ENCODE data around the gene ABCC9. TPM values are rescaled to one million over a fixed set of nuclear protein-coding genes. Genes with fewer than 3 reads are reported as not detected.
"Not testable (repeated sequence)": the region's sequence is repeated elsewhere in the genome, so short reads cannot be mapped to it uniquely, and the experiment has no call there.

The ABCC9 gene
- total RNA-seq, 1 donor, result under 0.01 TPM

DNA sequence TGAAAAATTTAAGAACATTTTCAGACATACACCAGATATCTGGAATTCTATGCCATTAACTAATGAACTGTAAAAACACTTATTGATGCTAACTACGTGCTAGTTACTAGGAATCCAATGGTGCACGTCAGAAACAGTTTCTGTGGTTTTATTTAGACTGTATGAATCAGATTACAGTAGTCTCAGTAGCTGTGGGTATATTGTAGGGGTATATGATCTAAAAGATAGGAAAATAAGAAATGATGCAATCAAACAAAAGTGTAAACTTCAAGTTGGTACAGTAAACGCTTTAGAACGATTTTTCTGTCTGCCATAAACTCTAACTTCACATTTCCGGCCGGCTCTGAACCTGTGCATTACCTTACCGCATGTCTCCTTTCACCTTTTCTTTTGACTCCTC, 2.3 kb downstream of the ABCC9 start:
- DNase-seq (ENCODE audit: low read depth in 2 of 3, low spot score in 2 of 3), result no peak

- DNase-seq (ENCODE audit: low read depth in 2 of 3, low spot score in 2 of 3), result no peak
These were observed 7.1 kb downstream of the ABCC9 start for GRCh38 chr12:21934173-21934572.

DNA sequence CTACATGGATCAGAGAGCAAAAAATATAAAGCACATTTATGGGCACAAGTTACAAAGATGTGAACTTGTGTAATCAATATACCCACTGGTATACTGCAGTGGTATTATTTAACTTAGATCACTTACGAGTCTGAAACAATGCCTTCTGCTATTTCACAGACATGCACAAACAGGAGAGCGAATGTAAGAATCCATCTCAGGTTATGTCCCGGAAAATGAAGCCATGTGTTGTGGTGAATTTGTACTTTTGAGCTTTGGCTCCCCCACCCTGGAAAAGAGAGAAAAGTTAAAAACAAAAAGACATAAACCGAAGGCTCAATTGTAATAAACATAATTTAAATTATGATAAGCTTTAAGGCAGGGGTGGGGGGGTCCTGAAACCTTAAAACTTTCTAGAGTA, 7.6 kb downstream of the ABCC9 start:
- DNase-seq (ENCODE audit: low read depth in 2 of 3, low spot score in 2 of 3), result no peak

GRCh38 chr12:21929972-21930371, 11.3 kb downstream of the ABCC9 start:
- DNase-seq (ENCODE audit: low read depth in 2 of 3, low spot score in 2 of 3), result not testable (repeated sequence)

DNA sequence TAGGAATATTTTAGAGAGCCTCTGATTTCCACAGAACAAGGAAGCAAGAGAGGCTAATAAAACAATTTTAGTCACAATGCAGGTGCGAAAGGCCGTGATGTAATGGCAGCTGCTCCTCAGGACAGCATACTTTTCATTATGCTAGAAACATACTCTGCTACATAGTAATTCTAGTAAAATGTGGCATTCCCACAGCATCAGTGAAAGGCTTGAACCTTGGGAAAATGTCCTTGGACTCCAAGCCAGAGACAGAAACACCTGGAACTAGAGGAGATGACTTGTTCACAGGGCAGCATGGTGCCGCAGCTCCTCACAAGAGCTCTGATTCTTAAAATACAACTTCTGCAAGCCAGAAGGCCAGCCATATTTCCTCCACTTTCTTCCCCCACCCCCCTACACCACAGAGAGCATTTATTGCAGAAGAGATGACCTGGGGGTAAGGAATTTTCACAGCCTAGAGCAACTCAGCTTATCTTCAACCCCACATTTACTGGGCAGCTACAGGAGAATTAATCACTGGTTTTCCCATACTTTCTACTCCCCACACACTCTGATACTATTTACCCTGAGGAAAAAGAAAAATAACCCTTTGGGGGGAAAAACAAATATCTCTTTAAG, 15.8 kb downstream of the ABCC9 start:
- DNase-seq (ENCODE audit: low read depth in 2 of 3, low spot score in 2 of 3), result no peak

DNA sequence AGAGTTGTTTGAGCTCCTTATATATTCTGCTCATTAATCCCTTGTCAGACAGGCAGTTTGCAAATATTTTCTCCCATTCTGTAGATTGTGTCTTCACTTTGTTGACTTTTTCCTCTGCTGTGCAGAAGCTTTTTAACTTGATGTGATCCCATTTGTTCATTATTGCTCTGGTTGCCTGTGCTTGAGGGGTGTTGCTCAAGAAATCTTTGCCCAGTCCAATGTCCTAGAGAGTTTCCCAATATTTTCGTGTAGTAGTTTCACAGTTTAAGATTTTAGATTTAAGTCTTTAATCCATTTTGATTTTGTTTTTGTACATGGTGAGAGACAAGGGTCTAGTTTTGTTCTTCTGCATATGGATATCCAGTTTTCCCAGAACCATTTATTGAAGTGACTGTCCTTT, 19.8 kb downstream of the ABCC9 start:
- DNase-seq (ENCODE audit: low read depth in 2 of 3, low spot score in 2 of 3), result no peak

DNA sequence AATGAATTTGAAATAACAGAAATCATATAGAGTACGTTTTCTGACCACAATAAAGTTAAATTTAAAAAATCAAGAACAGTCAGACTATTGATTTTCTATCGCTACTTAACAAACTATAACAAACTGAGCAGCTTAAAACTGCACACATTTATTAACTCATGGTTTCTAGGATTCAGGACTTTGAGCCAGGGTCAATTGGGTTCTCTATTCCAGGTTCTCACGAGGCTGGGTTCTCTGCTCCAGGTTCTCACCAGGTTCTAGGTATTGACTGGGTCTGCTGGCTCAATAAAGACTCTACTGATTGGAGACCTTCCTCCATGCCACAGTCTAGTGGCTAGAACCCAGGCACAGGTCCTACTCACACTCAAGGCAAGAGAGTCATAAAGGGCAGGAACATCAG, 22.8 kb downstream of the ABCC9 start:
- no peak for DNase-seq (ENCODE audit: low read depth in 2 of 3, low spot score in 2 of 3)

DNA sequence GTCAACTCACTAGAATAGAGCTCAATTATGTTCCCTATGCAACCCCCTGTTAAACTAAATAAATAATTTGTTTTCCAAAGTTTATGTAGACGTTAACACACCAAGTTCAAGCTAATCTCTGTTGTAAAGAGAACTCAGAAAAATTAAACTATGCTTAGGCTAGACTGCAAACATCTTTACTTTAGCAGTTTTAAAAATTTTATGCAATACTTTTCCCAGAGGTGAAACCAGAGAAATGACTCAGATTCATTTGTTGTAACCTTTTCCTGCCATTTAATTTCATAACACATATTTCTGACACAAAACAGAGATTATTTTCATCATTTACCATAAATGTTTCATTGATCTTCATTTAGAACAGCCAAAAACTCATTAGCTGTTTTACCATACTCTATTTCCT, 27.4 kb downstream of the ABCC9 start:
- no peak for DNase-seq (ENCODE audit: low read depth in 2 of 3, low spot score in 2 of 3)

GRCh38 chr12:21912318-21912717, 28.9 kb downstream of the ABCC9 start:
- no peak for DNase-seq (ENCODE audit: low read depth in 2 of 3, low spot score in 2 of 3)

GRCh38 chr12:21911832-21912231, 29.4 kb downstream of the ABCC9 start:
- DNase-seq (ENCODE audit: low read depth in 2 of 3, low spot score in 2 of 3), result no peak

DNA sequence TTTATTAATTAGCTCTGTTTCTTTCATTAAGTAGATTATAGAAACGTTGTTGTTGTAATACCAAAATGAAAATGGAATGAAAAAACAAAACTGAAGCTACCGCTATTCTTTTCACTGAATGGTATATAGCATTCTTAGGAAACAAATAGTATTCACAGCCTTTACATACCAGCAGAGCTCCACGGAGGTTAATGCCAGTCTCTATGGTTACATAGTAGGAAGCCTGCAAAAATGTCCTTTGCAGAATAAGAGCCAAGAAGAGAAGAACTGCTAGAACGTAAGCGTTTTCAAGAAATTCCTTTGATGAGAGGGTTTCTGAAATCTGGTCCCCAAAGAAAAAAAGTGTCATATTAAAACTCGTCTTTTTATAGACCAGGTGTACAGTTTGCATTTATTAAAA, 30.6 kb downstream of the ABCC9 start:
- DNase-seq (ENCODE audit: low read depth in 2 of 3, low spot score in 2 of 3), result no peak

DNA sequence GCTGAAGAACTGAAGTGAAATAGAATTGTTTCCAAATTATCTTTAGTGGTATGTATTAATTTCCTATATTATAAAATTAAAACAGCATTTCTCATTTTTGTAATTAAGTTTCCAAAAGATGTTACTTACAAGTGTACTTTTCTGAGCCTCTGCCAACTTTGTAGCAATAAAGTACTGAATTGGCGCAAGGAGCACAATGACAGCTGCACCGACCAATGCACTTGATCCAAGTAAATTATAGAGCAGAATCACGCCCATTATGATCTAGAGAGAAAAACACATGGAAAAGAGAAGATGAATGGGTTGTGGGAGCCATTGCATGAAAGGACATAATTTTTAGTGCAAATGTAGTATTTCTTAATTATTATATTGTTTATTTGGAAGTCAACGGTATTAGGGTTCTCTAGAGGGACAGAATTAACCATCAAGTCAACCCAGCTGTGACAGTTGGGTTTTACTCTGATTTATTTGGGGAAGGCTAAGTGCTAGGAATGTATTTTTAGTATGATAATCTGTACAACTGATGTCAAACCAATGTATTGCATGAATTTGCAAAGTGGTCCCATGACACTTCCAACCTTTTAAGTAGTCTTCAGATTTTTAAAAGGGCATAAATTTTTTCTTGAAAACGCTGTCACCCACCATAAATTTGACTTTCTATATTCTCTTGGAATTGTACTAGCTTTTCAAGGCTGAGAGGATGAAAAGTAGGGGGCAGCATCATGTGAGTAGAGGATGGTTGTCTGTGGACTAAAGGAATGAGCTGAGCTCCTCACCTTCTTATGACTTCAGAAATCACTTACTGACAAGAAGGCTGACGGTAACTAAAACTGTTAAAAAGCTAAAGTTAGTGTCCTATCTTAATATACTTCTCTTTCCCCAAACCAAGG, 33.0 kb downstream of the ABCC9 start:
- DNase-seq (ENCODE audit: low read depth in 2 of 3, low spot score in 2 of 3), result no peak

GRCh38 chr12:21906919-21907493, 34.2 kb downstream of the ABCC9 start:
- no peak for DNase-seq (ENCODE audit: low read depth in 2 of 3, low spot score in 2 of 3)

DNA sequence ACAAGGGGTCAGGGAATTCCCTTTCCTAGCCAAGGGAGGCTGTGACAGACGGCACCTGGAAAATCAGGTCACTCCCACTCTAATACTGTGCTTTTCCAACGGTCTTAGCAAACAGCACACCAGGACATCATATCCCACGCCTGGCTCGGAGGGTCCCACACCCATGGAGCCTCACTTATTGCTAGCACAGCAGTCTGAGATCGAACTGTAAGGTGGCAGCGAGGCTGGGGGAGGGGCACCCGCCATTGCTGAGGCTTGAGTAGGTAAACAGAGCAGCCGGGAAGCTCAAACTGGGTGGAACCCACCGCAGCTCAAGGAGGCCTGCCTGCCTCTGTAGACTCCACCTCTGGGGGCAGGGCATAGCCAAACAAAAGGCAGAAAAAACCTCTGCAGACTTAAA, 41.7 kb downstream of the ABCC9 start:
- DNase-seq (ENCODE audit: low read depth in 2 of 3, low spot score in 2 of 3), result not testable (repeated sequence)

DNA sequence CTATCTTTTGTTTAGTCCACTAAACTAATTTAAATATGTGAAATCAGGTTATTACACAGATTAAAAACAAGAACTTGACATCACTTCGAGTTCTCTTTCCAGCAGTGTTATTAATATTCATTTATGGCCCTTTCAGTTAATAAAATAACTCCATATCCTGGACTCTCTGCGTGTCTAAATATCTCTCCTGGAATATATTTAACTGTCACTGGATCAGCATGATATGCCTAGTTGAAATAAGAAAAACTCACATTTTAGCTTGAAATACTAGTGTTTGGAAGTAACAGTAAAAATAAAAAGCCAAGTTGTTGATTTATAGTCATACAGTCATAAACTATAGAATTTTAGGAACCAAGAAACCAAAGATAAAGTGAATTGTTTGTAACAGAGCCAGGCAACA, 45.6 kb downstream of the ABCC9 start:
- DNase-seq (ENCODE audit: low read depth in 2 of 3, low spot score in 2 of 3), result no peak

DNA sequence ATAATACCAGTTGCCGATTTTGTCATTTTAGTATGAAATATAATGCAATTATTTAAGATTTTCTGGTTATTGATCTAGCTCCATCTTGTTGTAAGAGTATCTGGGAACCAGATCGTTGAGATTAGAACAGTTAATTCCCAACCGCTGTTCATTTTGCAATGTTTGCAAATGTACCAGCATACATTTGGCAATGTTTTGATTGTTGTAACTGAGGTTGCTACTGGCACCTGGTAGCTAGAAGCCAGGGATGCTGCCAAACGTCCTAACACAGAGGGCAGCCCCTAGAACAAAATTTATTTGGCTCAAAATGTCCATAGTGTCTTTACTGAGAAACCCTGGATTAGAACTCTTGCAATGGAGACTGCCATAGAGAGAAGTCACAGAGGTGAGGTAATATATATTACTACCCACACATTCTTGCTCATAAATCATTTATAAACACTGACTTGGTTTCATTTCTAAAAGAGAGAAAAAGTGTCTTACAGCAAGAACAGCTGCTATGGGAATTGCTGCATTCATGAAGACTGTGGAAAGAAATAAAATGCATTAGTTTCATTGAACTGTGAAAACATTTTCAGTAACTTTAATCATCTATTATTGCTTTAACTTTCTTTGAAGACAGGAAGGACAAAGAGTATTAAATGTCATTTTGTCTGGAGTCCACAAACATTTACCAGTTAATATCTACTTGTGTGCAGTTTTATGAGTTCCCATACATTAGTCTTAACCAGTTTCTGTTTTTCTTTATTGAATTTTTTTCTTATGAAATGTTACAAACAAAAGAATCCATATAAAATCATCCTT, 46.2 kb downstream of the ABCC9 start:
- DNase-seq (ENCODE audit: low read depth in 2 of 3, low spot score in 2 of 3), result no peak

DNA sequence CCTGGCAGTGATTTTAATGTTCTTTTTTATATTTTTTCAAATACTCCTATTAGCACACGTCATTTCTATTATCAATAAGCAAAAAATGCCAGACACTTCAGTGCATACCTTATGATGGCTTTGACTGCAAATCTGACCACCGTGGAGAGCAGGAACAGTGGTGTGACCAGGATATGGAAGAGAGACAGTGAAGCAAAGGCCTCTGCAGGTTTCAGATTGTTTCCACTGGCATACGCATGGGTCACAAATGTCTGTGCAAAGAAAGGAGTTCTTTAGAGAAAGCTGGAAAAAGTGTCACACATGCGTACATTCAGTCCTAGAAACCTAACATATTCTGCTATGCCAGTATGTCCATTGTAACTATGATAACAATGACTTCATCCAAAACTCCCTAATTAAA, 47.3 kb downstream of the ABCC9 start:
- no peak for DNase-seq (ENCODE audit: low read depth in 2 of 3, low spot score in 2 of 3)

GRCh38 chr12:21892341-21892740, 48.9 kb downstream of the ABCC9 start:
- DNase-seq (ENCODE audit: low read depth in 2 of 3, low spot score in 2 of 3), result no peak

DNA sequence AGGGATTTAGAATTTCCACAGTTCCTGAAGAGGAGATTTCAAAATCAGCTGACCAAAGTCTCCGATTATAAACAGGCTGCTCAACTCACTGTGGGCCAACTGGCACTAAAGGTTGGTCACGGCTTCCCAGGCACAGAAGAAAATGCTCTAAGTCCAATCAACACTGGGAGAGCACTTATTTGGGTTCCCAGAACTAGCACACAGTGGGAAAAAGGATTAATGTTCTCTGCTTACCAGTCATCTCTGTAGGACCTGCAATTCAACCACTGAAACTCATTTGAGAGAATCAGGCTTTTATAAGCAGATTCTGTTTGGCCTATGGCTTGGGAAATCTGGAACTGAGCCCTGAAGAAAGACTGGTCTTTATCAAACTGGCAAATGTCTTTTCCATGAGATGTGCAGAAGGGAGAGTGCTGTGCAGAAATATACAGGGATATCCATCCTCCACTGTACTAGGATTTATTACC, 49.4 kb downstream of the ABCC9 start:
- DNase-seq (ENCODE audit: low read depth in 2 of 3, low spot score in 2 of 3), result no peak

DNA sequence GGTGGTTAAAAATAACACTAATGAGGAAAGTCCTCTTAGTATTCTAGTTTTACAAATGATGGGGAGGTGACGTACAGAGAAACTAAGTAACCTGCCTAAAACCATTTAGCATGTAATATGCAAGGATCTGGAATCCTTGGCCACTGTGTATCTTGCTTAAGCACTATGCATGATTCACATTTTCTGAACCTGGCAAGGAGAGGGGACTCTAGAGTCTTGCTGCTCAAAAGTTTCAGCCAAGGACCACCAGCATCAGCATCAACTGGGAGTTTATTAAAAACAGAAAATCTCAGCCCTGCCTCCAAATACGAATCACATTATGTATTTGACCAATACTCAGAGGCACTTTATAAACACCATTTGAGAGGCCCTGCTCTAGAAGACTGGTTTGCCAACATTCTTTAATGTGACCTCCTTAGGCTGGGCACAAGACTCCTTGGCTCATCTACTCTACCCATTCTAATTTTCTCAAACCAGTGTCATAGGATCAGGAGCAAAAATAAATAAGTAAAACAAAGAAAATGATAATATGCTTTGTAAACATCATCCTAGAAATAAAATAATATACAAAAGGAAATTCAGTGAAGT, 52.9 kb downstream of the ABCC9 start:
- DNase-seq (ENCODE audit: low read depth in 2 of 3, low spot score in 2 of 3), result no peak

- DNase-seq (ENCODE audit: low read depth in 2 of 3, low spot score in 2 of 3), result no peak
These were observed 56.3 kb downstream of the ABCC9 start for GRCh38 chr12:21884936-21885335.

All from hematopoietic multipotent progenitor cell (in vitro differentiated cells).